Fibroblast of villous mesenchyme (primary cell): Measurements from ENCODE around the gene SCARB1. TPM values are rescaled to one million over a fixed set of nuclear protein-coding genes. Genes with fewer than 3 reads are reported as not detected.

ENCODE experiments used
- DNase-seq: peaks from one replicate; pipeline ENCODE4 v3.0.0-alpha.2; 2010; ENCODE audit warnings: low read depth
- H3K4me3 ChIP-seq: 2 replicates; pipeline ENCODE4 v1.5.1; 2011; ENCODE audit warnings: low read depth, mild to moderate bottlenecking, low read length
- CTCF ChIP-seq: IDR thresholded peaks from 2 replicates; pipeline ENCODE4 v1.5.1; 2012; ENCODE audit warnings: low read depth, mild to moderate bottlenecking, low read length; ENCODE audit not compliant: insufficient read depth
- total RNA-seq: library from RNA; depleted of rRNA; stranded (reverse); fragments of >200 nt; gene quantifications from 2 replicates; pipeline ENCODE4 v1.2.3, GENCODE V29; 2012

The SCARB1 gene
- total RNA-seq, 1 donor = 28.5 TPM

GRCh38 chr12:124837958-124838803, 25.5 kb downstream of the SCARB1 start:
- H3K4me3 ChIP-seq = no peak overlapping the region
- DNase-seq = peak; percentile 99
- TF ChIP-seq CTCF = no peak

GRCh38 chr12:124837249-124837897, 26.3 kb downstream of the SCARB1 start:
- DNase-seq = no peak
- H3K4me3 ChIP-seq = no peak overlapping the region
- TF ChIP-seq CTCF = no peak

GRCh38 chr12:124836759-124837158, 26.9 kb downstream of the SCARB1 start:
- no peak for TF ChIP-seq CTCF
- DNase-seq = no peak
- no peak overlapping the region for H3K4me3 ChIP-seq

GRCh38 chr12:124835656-124836410, 27.8 kb downstream of the SCARB1 start:
- DNase-seq = peak; percentile 26
- H3K4me3 ChIP-seq = no peak overlapping the region
- TF ChIP-seq CTCF = no peak

GRCh38 chr12:124834822-124835221, 28.8 kb downstream of the SCARB1 start:
- DNase-seq = no peak
- H3K4me3 ChIP-seq = no peak overlapping the region
- no peak for TF ChIP-seq CTCF

GRCh38 chr12:124833693-124834122, 30.0 kb downstream of the SCARB1 start:
- peak; percentile 38 for DNase-seq

More at GRCh38 chr12:124833693-124834122, 30.0 kb downstream of the SCARB1 start:
- no peak overlapping the region for H3K4me3 ChIP-seq
- TF ChIP-seq CTCF = no peak
